Neural cell (in vitro differentiated cells): ENCODE results near the gene STX7. TPM values are rescaled to one million over a fixed set of nuclear protein-coding genes. Genes with fewer than 3 reads are reported as not detected.
A peak's percentile ranks its signal among the peaks of the same experiment; 100 is the strongest.

ENCODE experiments used
- H2AFZ ChIP-seq: fragments of 200-600, 300-800 bp; sonication (generic), shearing (Covaris generic); 2 replicates; pipeline ENCODE4 v1.6.0; 2014; ENCODE audit warnings: low read depth, mild to moderate bottlenecking, antibody characterized with exemption, low read length, moderate library complexity
- H3F3A ChIP-seq: fragments of 200-600 bp; shearing (Covaris generic); 2 replicates; pipeline ENCODE4 v1.6.1; 2016; ENCODE audit warnings: mild to moderate bottlenecking, moderate library complexity, mixed read lengths, antibody characterized with exemption, low read length; ENCODE audit not compliant: insufficient read depth, poor library complexity, severe bottlenecking
- H3K27ac ChIP-seq: fragments of 200-600, 300-800 bp; sonication (generic), shearing (Covaris generic); 2 replicates; pipeline ENCODE4 v1.5.1; 2014; ENCODE audit warnings: mild to moderate bottlenecking, low read length, moderate library complexity
- H3K27me3 ChIP-seq: fragments of 300-800, 200-600 bp; sonication (generic), shearing (Covaris generic); 2 replicates; pipeline ENCODE4 v1.6.0; 2014; ENCODE audit warnings: mild to moderate bottlenecking, low read depth, low read length, moderate library complexity; ENCODE audit not compliant: insufficient read depth
- H3K36me3 ChIP-seq: fragments of 300-800, 200-600 bp; sonication (generic), shearing (Covaris generic); 2 replicates; pipeline ENCODE4 v1.5.1; 2014; ENCODE audit warnings: mild to moderate bottlenecking, antibody characterized with exemption, low read length, moderate library complexity; ENCODE audit not compliant: insufficient read depth
- H3K4me2 ChIP-seq: fragments of 300-800, 200-600 bp; sonication (generic), shearing (Covaris generic); 2 replicates; pipeline ENCODE4 v1.6.0; 2014; ENCODE audit warnings: mild to moderate bottlenecking, low read length
- H3K4me3 ChIP-seq: fragments of 300-800, 200-600 bp; sonication (generic), shearing (Covaris generic); 2 replicates; pipeline ENCODE4 v1.5.1; 2014; ENCODE audit warnings: mild to moderate bottlenecking, low read length, moderate library complexity
- H3K79me2 ChIP-seq: fragments of 200-600 bp; shearing (Covaris generic); replicated peaks from 2 replicates; pipeline ENCODE4 v1.6.0; 2014; ENCODE audit warnings: mild to moderate bottlenecking, low read length, moderate library complexity; ENCODE audit not compliant: insufficient read depth
- H3K9ac ChIP-seq: fragments of 300-800, 200-600 bp; sonication (generic), shearing (Covaris generic); 2 replicates; pipeline ENCODE4 v1.6.1; 2016; ENCODE audit warnings: mild to moderate bottlenecking, low read length, mixed read lengths
- H3K9me2 ChIP-seq: fragments of 200-600 bp; shearing (Covaris generic); 2 replicates; pipeline ENCODE4 v1.6.1; 2016; ENCODE audit warnings: mild to moderate bottlenecking, low read length, mixed read lengths; ENCODE audit not compliant: insufficient read depth
- H3K9me3 ChIP-seq: fragments of 200-600, 300-800 bp; sonication (generic), shearing (Covaris generic); 2 replicates; pipeline ENCODE4 v1.6.1; 2016; ENCODE audit warnings: mild to moderate bottlenecking, mixed run types, low read length, moderate library complexity, mixed read lengths
- H4K20me1 ChIP-seq: fragments of 200-600 bp; shearing (Covaris generic); 2 replicates; pipeline ENCODE4 v1.6.1; 2016; ENCODE audit warnings: mild to moderate bottlenecking, mixed run types; ENCODE audit not compliant: insufficient read depth
- EP300 ChIP-seq: fragments of 450-650 bp; conservative IDR thresholded peaks from 2 replicates; pipeline ENCODE4 v1.6.1; 2014; ENCODE audit warnings: antibody characterized with exemption, mild to moderate bottlenecking, moderate library complexity; ENCODE audit not compliant: poor library complexity, severe bottlenecking
- EZH2 ChIP-seq: fragments of 200-600, 300-800 bp; shearing (Covaris generic), sonication (generic); IDR thresholded peaks from 2 replicates; pipeline ENCODE4 v1.6.1; 2014; ENCODE audit warnings: antibody characterized with exemption, low read length, borderline replicate concordance, mild to moderate bottlenecking; ENCODE audit not compliant: insufficient read depth, poor library complexity, severe bottlenecking
- MXI1 ChIP-seq: fragments of 450-650 bp; conservative IDR thresholded peaks from 2 replicates; pipeline ENCODE4 v1.6.1; 2014; ENCODE audit warnings: antibody characterized with exemption, mild to moderate bottlenecking; ENCODE audit not compliant: poor library complexity, severe bottlenecking
- POLR2AphosphoS5 ChIP-seq: IDR thresholded peaks from 2 replicates; pipeline ENCODE4 v1.6.1; 2012
- RAD21 ChIP-seq: fragments of 450-650 bp; conservative IDR thresholded peaks from 2 replicates; pipeline ENCODE4 v1.6.1; 2014; ENCODE audit warnings: antibody characterized with exemption, mild to moderate bottlenecking, moderate library complexity
- SMC3 ChIP-seq: fragments of 450-650 bp; conservative IDR thresholded peaks from 2 replicates; pipeline ENCODE4 v1.6.1; 2014; ENCODE audit warnings: antibody characterized with exemption, mild to moderate bottlenecking, moderate library complexity; ENCODE audit not compliant: poor library complexity
- TAF1 ChIP-seq: IDR thresholded peaks from 2 replicates; pipeline ENCODE4 v1.6.1; 2012; ENCODE audit warnings: low read depth
- polyA plus RNA-seq: library from polyadenylated mRNA; depleted of rRNA; stranded (reverse); fragments of >200 nt; gene quantifications from 2 replicates; pipeline ENCODE4 v1.2.3, GENCODE V29; 2014
- TF ChIP-seq, protein P1 (sequence below): fragments of 450-650 bp; IDR thresholded peaks from 2 replicates; pipeline ENCODE4 v1.5.1; 2014; ENCODE audit warnings: antibody characterized with exemption, mild to moderate bottlenecking, moderate library complexity; ENCODE audit not compliant: poor library complexity, severe bottlenecking
- TF ChIP-seq, protein P2 (sequence below): IDR thresholded peaks from 2 replicates; pipeline ENCODE4 v1.6.1; 2012; ENCODE audit warnings: borderline replicate concordance

Gene STX7
- polyA plus RNA-seq, 1 donor from 2014 or later, result 79.5 TPM

DNA sequence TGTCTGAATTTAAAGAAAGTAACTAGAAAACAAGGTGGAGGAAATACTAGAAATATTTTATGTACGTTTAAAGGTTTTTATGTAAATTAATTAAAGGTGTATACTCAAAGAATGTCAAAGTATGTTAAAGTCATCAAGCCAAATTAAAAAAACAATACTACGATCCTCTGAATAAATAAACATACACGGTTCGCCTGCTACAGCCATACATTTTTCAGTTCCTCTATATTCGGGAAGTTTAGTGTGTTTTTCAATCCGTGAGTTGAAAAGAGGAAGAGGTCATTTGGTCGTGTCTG is 626 bp downstream of the STX7 start:
- no peaks in the 10 kb centered on the region for H4K20me1 ChIP-seq
- H3K79me2 ChIP-seq, result peaks cover 46% of the 10 kb centered on the region
- TF ChIP-seq MXI1, result no peak
- no peak for TF ChIP-seq RAD21
- TF ChIP-seq SMC3, result no peak
- no peak for TF ChIP-seq TAF1
- TF ChIP-seq EZH2, result no peak
- no peak for TF ChIP-seq POLR2AphosphoS5
- no peak for TF ChIP-seq EP300
- TF ChIP-seq, protein P1, sequence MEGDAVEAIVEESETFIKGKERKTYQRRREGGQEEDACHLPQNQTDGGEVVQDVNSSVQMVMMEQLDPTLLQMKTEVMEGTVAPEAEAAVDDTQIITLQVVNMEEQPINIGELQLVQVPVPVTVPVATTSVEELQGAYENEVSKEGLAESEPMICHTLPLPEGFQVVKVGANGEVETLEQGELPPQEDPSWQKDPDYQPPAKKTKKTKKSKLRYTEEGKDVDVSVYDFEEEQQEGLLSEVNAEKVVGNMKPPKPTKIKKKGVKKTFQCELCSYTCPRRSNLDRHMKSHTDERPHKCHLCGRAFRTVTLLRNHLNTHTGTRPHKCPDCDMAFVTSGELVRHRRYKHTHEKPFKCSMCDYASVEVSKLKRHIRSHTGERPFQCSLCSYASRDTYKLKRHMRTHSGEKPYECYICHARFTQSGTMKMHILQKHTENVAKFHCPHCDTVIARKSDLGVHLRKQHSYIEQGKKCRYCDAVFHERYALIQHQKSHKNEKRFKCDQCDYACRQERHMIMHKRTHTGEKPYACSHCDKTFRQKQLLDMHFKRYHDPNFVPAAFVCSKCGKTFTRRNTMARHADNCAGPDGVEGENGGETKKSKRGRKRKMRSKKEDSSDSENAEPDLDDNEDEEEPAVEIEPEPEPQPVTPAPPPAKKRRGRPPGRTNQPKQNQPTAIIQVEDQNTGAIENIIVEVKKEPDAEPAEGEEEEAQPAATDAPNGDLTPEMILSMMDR, result no peak
- TF ChIP-seq, protein P2, sequence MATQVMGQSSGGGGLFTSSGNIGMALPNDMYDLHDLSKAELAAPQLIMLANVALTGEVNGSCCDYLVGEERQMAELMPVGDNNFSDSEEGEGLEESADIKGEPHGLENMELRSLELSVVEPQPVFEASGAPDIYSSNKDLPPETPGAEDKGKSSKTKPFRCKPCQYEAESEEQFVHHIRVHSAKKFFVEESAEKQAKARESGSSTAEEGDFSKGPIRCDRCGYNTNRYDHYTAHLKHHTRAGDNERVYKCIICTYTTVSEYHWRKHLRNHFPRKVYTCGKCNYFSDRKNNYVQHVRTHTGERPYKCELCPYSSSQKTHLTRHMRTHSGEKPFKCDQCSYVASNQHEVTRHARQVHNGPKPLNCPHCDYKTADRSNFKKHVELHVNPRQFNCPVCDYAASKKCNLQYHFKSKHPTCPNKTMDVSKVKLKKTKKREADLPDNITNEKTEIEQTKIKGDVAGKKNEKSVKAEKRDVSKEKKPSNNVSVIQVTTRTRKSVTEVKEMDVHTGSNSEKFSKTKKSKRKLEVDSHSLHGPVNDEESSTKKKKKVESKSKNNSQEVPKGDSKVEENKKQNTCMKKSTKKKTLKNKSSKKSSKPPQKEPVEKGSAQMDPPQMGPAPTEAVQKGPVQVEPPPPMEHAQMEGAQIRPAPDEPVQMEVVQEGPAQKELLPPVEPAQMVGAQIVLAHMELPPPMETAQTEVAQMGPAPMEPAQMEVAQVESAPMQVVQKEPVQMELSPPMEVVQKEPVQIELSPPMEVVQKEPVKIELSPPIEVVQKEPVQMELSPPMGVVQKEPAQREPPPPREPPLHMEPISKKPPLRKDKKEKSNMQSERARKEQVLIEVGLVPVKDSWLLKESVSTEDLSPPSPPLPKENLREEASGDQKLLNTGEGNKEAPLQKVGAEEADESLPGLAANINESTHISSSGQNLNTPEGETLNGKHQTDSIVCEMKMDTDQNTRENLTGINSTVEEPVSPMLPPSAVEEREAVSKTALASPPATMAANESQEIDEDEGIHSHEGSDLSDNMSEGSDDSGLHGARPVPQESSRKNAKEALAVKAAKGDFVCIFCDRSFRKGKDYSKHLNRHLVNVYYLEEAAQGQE, result no peak
- H3K9me3 ChIP-seq, result no peaks in the 10 kb centered on the region
- H3K27ac ChIP-seq, result no peak overlapping the region
- H2AFZ ChIP-seq, result no peak overlapping the region
- no peaks in the 10 kb centered on the region for H3K27me3 ChIP-seq
- H3K9me2 ChIP-seq, result no peaks in the 10 kb centered on the region
- H3K4me2 ChIP-seq, result peak overlapping the region; percentile 76
- H3K36me3 ChIP-seq, result no peaks in the 10 kb centered on the region
- H3K9ac ChIP-seq, result peak overlapping the region; percentile 84
- H3K4me3 ChIP-seq, result peak overlapping the region; percentile 85
- H3F3A ChIP-seq, result no peaks in the 10 kb centered on the region

DNA sequence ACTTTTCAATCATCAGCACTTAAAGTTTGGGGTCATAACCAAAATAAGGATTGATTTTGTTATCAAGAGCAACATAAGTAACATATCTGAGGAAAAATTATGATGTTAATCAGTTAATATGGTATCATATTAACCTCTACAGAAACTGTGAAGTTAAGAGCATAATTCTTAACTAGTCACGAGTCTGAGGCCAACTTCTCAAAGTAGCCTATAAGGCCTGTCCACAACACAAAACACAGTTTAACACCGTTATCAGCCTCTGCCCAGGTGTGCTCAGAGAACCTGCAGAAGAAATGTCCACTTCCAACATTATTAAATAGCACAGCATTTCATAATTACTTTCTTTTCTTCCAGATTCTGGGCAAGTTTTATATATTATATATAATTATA is 1.1 kb downstream of the STX7 start:
- Histone ChIP-seq H3K9ac (no peak overlapping the region), H3K4me3 (peak overlapping the region; percentile 85), H3K4me2 (peak overlapping the region; percentile 76), H4K20me1 (no peaks in the 10 kb centered on the region), H3F3A (no peaks in the 10 kb centered on the region), H3K27ac (no peak overlapping the region), H3K9me2 (no peaks in the 10 kb centered on the region), H3K36me3 (no peaks in the 10 kb centered on the region), H3K27me3 (no peaks in the 10 kb centered on the region), H2AFZ (no peak overlapping the region), H3K79me2 (peaks cover 51% of the 10 kb centered on the region), H3K9me3 (no peaks in the 10 kb centered on the region)
- TF ChIP-seq EZH2 (no peak), EP300 (no peak), SMC3 (no peak), RAD21 (no peak), POLR2AphosphoS5 (no peak), MXI1 (no peak), TAF1 (no peak)
- TF ChIP-seq, protein P1, result no peak
- TF ChIP-seq, protein P2, result no peak
